Measurements from ENCODE around the gene DMAC1.

Gene DMAC1, protein sequence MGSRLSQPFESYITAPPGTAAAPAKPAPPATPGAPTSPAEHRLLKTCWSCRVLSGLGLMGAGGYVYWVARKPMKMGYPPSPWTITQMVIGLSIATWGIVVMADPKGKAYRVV

DNA sequence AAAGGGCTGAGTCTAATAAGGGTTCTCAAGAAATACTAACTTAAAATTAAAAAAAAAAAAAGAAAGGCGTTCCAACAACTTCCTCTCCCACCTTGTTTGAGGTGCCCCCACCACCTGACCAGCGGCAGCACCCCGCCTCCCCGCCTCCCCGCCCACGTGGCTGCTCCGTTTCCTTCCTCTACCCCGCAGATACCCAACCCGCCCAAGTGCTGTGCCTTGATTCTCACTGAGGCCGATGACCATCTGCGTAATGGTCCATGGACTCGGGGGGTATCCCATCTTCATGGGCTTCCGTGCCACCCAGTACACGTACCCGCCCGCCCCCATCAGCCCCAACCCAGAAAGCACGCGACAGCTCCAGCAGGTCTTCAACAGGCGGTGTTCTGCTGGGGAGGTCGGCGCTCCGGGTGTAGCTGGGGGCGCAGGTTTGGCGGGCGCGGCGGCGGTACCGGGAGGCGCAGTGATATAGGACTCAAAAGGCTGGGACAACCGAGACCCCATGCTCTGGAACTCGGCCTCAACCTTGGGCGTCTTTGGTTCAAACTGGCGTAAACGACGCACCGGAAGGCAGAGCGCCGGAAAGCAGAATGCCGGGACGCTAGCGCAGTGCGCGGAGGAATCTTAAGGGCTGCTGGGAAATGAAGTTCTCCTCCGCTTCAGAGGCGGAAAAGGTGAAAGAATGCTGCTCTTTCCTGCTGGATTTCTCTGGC, at the start of gene DMAC1:
TSS of gene DMAC1 (minus strand) at position 545 of the 710 bp plus-strand sequence. CDS start at position 501, 44 bp downstream.
- peak; percentile 84 to 85 for ATAC-seq

DNA sequence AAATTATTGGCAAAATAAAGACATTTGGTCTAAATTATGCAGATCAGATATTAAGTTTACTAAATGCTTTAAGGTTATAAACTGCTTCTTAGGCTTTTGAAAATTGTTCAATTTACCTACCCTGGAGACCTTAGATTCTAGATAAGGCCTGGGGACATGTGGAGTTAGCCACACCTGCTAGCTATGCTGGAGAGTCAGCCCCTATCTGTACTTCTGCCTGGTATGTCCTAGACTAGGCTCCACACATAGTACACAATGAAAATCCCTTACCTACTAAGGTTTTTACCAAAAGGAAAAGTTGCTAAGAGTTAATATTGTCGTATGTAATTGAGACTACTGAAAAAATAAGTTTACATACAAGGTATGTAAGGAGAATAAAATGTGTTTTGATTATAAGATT, 49.8 kb upstream of the DMAC1 start:
- no peak for ATAC-seq

DNA sequence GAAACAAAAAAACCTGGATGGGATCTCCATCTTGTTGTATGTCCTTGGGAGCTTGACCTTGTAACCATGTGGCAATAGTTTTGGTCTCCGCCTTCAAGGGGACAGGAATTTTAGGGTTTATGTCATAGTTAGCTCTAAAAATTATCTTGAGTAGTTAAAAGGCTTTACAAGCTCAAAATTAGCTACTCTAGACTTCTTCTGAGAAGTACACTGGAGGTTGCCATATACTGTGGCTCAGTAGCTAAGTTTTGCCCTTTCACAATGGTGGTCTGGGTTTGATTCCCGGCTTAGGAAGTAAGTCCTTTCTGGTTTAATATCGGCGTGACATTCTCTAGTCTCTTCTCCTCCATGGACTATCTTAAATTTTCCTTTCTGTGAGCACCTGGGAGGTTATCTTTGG, 48.9 kb upstream of the DMAC1 start:
- ATAC-seq: no peak

DNA sequence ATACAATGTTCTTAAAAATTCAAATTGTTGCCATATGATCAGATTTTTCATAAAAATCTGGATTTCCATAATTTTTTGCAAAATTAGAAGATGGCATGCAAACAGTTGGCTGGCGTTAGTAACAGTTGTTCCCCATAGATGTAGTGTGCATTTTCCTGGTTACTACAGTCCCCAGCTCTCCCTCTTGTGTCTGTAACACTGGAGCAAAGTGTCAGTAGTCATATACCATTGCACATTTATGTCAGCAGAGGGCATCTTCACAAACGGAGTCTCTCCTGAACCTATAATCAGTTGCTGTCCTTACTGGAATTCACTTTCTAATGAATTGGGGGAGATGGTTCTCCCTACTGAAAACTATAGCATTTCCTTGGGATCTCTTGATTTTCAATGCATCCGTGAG, 44.7 kb upstream of the DMAC1 start:
- ATAC-seq: no peak

DNA sequence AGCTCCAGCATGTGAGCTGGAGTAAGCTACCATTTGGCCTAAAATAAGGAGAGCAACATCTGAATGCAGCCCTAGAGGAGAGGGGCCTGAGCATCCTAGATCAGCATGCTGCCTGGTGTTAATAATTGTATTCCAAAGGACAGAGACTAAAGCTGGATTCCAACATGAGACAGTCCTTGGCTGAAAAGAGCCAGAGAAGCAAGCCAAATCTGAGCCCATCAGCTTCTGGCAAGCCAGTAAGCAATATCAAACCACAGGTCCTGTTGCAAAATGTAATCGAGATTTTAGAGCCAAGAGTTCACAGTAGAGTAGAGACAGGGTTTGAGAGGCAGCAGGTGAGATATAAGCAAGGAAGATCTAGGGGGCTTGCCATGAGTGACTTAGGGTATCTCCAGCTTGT, 42.3 kb upstream of the DMAC1 start:
- no peak for ATAC-seq

DNA sequence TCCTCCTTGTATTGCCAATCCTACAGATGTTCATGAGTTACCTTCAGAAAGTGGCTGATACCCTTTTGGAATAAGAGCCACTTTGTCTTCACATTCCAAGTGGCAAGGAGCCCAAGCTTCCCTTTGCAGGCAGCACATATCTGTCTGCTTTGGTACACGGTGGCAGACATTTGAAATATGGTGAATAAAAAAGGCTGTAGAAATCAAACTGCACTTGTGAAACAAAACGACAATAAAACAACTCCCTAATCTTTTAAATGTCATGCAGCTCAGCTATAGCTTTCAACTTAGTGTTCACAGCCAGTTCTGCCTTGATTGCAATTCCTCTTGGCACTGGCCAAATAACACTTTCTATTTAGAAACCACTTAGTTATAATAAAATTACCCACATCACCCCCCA, 35.0 kb upstream of the DMAC1 start:
- no peak for ATAC-seq

DNA sequence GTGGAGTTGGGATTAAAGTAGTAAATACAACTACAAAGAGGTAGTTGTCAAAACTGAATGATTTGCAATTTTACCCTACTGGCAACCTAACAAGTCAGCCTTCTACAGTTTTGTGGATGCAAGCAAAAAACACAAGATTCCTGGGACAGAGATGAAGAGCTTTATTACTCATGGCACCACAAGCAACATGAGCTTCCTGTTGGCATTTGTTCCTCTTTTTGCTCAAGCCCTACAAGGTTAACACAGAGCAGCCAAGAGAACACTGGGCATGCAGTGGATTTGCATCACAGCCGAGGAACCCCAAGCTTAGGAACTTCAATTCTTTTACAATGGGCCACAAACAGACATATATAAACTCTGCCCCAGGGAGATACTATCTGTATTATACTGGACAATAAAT, 28.8 kb upstream of the DMAC1 start:
- ATAC-seq: no peak

DNA sequence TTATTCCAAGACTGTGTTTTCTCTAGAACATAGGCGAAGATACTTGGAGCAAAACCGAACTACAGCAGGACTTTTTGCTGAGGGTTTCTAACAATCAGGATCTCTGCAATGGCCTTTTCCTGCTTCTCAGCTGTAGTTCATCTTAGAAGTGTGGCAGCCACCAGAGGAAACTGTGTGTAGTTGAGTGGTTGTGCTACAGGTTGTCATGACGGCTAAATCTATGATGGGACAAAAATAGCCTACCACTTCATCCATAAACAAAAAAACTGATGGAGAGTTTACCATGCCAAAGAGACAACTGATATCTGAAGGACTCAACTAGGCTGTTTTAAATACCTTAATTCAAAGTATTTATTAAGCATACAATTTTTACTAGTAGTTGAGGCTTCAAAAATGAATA, 28.2 kb upstream of the DMAC1 start:
- ATAC-seq: no peak

DNA sequence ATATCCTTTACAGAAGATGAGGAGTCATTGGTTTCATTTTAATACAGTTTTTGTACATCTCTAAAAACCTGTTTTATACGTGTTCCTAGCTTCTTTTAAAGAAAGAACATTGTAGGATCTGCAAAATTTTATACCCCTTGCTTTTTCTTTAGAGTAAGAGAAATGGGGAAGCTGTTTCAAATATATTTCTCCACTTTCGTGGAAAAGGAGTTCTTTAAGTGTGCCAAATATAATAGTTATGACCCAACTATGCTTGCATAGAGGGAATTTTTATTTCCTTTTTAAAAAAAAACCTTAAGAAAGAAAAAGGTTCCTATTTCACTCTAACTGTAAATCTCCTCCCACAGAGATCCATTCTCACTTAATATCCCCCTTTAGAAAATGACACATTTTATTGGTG, 27.5 kb upstream of the DMAC1 start:
- ATAC-seq: no peak

DNA sequence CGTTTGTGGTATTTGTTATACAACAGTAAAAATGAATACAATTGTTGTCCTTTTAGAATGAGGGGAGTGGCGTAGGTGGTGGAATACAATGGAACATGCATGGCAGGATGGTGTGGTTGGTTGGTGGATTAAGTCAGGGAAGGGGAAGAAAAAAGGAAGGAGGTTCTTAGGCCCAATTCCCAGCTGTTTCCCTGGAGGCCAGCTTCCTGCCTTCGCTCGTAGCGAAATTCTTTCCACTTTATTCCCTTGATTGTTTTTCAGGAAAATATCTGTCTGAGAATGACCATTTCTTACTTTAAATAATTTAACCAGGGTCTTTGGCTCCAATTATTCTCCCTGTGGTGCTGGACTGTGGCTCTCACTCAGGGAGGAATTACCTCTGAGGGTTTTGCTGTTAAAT, 24.1 kb upstream of the DMAC1 start:
- ATAC-seq: no peak

DNA sequence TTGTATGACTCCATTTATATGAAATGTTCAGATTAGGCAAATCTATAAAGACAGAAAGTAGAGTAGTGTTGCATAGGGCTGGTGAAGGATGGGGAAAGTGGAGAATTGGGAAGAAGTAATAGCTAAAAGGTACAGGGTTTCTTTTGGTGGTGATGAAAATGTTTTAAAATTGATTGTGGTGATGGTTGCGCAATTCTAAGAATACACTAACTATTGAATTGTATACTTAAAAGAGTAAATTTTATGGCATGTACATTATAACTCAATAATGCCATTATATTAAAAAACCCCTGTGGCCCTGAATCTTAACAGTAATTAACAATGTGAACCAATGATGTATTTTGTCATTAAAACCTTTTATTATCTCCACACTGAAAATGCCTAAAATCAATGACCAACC, 20.4 kb upstream of the DMAC1 start:
- ATAC-seq: no peak

DNA sequence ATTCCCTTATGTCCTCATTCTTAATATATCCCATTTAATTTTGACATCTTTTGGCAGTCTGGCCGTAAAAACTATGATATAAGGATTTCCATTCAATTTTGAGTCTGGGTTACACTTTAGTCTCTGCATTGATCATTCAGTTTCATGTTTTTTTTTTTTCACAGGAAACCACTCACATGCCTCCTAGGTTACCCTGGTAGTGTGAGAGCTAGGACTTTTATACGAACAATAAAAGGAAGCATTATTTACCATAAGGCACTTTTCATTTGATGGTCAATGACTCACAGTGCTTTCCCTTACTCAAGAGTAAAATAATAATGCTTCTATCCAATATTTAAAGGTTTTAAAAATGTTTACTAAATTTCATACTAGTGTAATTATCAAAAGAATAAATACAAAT, 16.4 kb upstream of the DMAC1 start:
- ATAC-seq: no peak

DNA sequence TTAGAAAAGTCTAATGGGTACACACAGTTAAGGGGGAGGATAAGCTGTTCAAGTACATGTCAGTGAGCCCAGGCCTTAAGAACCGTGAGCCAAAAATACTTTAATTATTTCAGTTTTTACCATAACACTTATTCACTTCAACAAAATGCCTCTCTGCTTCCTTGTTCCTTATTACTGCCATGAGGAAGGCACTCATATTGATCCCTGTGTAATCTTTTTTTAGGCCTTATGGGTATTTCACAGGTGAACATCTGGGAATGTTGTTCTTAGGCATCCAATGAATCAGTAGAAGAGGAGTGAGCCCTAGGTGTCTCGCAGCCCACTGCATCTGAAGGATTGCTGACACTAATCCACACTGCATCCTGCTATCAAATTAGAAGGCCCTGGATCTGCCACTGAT, 13.5 kb upstream of the DMAC1 start:
- ATAC-seq: no peak

DNA sequence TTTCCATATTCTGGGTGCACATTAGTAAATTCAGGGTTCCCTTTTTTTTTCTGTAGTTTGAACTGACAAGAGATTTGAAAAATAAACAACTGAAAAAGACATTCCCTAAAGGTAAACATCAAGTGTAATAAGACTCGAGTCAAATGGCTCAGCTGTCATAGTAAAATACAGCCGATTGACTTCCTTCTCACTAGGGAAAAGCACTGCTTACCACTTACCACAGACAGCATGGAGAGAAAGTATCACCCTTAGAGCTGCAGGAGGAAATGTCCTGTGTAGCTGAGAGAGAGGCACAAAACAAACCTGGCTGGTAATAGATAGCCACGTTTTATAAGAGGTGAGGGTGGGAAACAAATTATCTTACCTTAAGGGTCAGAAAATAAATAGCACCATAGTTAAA, 12.1 kb upstream of the DMAC1 start:
- no peak for ATAC-seq

DNA sequence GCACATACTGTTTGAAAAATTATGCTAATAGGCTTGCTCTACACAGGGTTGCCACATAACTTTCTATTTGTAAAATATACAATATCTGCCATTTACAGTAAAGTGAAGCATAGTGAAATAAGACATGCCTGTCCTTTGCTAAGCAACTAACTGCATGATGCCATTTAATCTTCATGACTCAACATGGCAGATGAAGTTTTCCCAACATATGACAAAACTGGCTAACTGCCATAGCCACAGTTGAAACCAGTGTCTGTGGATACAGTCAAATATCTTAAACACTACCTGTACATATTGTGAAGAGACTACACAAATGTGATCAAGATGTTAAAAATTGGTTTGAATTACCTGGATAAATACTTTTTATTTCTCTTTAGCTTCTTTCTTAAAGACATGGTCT, 3.1 kb upstream of the DMAC1 start:
- ATAC-seq: no peak

DNA sequence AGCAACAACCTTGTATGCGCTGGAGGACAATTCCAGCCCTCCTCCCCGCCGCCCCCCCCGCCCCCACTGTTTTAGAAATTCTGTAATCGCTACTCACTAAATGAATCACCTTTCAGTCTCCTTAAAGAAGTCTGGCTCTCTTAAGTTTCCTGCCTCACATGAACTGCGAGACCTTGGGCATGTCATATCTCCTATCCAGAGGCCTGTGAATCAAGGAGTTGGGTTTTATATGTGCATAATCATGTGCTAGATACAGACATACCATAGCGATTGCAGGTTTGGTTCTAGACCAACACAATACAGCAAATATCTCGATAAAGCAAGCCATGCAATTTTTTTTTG, 337 bp upstream of the DMAC1 start:
- ATAC-seq: peak; percentile 29 to 34

DNA sequence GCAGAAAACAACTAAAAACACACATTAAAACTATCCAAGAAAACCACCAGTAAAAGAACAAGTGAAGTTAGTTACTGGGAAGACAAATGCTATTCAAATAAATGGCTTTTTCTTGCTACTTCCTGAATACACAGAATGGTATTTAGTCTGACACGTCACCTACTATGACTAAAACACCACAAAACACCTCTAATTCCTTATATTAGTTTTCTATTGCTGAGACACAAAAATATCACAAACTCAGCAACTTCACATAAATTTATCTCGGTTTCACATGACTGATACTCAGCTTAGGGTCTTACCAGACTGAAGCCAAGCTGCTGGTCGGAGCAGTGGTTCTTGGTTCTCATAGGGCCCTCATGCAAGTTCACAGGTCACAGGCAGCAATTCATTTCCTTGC, 5.4 kb downstream of the DMAC1 start:
- peak; percentile 71 to 76 for ATAC-seq

DNA sequence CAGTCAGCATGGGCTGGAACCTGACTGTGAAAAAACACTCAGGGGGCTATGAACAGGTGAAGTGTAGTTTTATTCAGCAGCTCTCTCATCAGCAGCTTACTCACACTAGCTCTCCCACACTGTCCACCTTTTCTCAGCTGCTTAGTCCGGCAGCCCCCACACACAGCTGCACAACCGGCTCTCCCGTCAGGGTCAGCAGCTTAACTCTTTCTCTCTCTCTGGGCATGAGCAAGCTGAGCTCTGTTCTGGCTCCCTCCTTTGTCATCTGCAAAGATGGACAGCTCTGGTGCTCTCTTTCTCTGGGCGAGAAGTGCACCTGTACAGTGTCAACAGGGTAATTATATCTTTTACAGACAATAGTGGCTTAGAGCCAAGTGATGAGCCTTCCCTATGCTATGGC, 8.2 kb downstream of the DMAC1 start:
- ATAC-seq: no peak

DNA sequence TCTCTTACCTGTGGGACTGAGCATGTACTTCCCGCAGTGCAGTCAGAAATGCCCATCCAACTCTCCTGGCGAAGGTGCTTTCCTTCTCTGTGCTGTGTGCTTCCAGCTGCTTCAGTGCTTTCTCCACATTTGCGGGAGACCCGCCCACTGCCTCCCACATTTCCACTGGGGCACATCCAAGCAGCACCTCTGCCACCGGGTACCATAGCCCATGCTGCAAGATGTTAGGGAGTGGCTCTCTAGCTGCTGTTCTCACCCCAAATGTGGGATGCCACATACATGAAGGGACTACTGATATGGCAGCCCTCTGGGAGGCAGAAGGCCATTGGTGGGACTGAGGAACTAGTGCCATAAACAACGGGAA, 8.8 kb downstream of the DMAC1 start:
- no peak for ATAC-seq

DNA sequence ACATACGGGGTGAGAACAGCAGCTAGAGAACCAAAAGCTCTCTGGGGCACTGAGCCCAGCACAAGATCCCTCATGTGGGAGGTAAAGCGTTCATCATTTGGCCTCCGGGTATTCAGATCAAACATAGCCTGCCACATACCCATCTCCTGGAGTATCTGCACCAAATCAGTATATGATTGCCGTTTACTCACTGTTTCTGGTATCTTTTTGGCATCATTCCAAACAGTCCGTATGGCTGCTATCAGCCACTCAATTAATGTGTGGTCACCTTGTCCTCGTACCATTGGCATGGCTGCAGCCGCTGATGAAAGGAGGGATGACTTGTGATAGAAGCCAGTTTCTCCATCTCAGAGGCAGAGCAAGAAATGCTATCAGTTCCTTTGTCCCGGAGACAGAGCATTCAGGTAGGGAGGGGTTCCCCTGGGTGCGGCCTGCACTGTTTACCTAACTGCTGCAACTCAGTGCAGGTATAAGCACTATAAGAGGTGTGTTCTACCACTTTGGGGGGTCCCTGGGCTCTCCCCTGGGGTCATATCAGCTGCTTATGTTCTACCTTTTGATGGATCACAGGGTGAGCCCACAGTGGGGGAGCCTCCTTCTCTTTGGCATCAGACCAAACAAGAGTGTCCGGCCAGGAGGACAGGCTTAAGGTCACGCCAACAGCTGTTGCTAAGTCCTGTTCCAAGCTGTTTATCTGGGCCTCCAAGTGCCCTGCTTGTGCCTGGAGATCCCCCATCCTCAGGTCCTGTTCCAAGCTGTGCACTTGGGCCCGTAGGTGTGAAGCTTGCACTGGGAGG, 9.4 kb downstream of the DMAC1 start:
- no peak for ATAC-seq

DNA sequence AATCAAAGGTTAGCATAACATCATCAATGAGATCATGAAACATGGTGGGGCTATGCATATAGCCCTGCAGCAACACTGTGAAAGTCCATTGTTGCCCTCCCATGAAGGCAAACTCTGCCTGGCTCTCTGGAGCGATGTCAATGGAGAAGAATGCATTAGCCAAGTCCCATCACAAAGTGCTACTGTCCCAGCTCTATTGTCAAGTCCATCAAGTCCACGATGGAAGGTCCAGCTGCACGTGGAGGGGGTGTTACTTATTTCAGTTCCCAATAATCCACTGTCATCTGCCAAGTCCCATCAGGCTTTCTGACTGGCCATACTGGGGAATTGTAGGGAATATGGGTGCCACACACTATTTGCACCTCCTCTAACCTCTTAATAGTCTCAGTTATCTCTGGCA, 10.8 kb downstream of the DMAC1 start:
- no peak for ATAC-seq

DNA sequence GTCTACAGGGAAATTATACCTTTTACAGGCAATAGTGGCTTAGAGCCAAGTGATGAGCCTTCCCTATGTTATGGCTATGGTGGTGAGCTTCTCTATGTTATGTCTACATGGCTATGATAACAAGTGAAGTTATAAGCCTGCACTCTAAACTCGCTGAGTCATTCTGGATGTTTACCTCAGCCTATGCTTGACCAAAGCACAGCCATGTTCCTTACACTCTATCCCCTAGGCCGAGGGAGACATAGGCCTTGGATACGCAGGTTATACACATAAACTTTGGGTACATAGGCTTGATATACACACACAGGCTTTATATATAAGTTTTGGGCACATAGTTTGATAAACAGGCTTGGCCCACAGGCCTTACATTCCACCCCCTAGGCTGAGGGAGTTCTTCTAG, 13.8 kb downstream of the DMAC1 start:
- ATAC-seq: no peak

DNA sequence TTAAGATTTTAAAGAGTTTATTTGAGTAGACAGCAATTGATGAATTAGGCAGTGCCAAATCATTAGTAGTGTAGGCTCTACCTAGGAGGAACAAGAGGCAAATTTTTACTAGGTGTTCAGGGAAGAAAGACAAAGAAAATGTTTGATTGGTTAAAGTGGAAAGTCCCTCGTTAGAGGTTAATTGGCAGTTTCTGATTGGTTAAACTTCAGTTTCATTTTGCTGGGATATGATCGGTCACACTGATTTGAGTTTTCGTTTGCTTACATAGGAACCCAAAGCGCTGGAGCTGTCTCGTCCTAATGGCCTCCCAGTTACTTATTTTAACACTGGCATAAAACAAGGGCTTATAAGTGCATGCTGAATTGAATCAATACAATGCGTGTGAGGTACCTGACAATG, 15.1 kb downstream of the DMAC1 start:
- peak; percentile 67 to 77 for ATAC-seq

DNA sequence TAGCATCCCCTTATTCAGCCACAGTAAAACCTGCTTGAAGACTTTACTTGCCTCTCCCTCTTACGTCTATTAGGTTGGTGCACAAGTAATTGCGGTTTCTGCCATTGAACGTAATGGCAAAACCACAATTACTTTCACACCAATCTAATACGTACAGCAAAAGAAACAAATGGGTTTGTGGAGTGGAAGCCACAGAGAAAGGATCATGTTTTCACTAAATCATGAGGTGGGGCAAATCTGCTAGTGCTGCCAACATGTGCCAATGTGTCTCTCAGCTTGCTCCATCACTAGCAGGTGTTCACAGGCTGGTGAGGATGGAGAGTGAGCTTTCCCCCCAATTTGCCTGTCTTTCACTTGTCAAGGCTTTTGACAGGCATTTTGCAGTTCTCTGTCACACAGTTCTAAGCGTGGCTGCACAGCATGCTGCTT, 15.9 kb downstream of the DMAC1 start:
- ATAC-seq: peak in 1 of 2 donors; percentile 24
